ENCODE data around the gene CNIH4.
A peak's percentile ranks its signal among the peaks of the same experiment; 100 is the strongest.

CNIH4 gene

GRCh38 chr1:224333309-224333926 lies 23.3 kb upstream of the CNIH4 start:
- Histone ChIP-seq H3K23ac (ENCODE audit: low read depth, low read length, poor library complexity) (no peak overlapping the region), H3K4me2 (ENCODE audit: insufficient read depth, low read length, poor library complexity, severe bottlenecking) (no peak overlapping the region), H3K79me1 (ENCODE audit: low read depth, low read length) (peaks cover 4% of the 10 kb centered on the region), H3K27me3 (ENCODE audit: control insufficient read depth in 3 of 3, insufficient read depth in 3 of 3, low read depth in 1 of 3, low read length in 3 of 3) (peaks cover 0 to 1% (median 0%) of the 10 kb centered on the region in 3 experiments), H2BK5ac (ENCODE audit: low read length) (no peak overlapping the region), H3K9ac (ENCODE audit: low read depth, low read length, poor library complexity) (no peak overlapping the region), H3K4me1 (ENCODE audit: control insufficient read depth in 2 of 2, insufficient read depth in 1 of 2, low read depth in 1 of 2, low read length in 2 of 2) (no peaks in the 10 kb centered on the region), H3K18ac (ENCODE audit: low read length) (no peak overlapping the region), H2BK15ac (ENCODE audit: low read length) (no peak overlapping the region), H3K36me3 (replicated peaks in 1 of 2; ENCODE audit: control insufficient read depth in 2 of 2, insufficient read depth in 2 of 2, low read length in 2 of 2) (no peaks in the 10 kb centered on the region), H3K27ac (replicated peaks; ENCODE audit: low read length) (no peak overlapping the region), H3K9me3 (replicated peaks in 1 of 2; ENCODE audit: control insufficient read depth in 2 of 2, insufficient read depth in 1 of 2, low read depth in 1 of 2, low read length in 2 of 2) (no peaks in the 10 kb centered on the region), H2AK5ac (ENCODE audit: low read depth, low read length) (no peak overlapping the region), H3K4me3 (ENCODE audit: low read length in 2 of 2) (no peak overlapping the region), H2AFZ (ENCODE audit: low read length) (peak overlapping the region; percentile 48), H2BK120ac (ENCODE audit: low read depth, low read length) (no peak overlapping the region), H2BK12ac (ENCODE audit: low read length) (no peak overlapping the region), H3K4ac (ENCODE audit: low read length) (no peak overlapping the region), H4K91ac (ENCODE audit: low read depth, low read length, poor library complexity) (no peak overlapping the region), H3K14ac (ENCODE audit: low read length) (no peak overlapping the region), H4K8ac (ENCODE audit: low read depth, low read length) (no peak overlapping the region)
- WGBS, 2 donors (ENCODE audit: extremely low coverage in 2 of 2, insufficient read length in 2 of 2, insufficient replicate concordance in 1 of 2): no CpG with 5 or more reads among the region's 3 CpGs
- DNase-seq (ENCODE audit: low spot score): no peak

GRCh38 chr1:224333939-224334786 lies 22.5 kb upstream of the CNIH4 start:
- WGBS, 2 donors (ENCODE audit: extremely low coverage in 2 of 2, insufficient read length in 2 of 2, insufficient replicate concordance in 1 of 2): no CpG with 5 or more reads among the region's 5 CpGs
- H3K27ac ChIP-seq (replicated peaks; ENCODE audit: low read length): no peak overlapping the region
- no peak overlapping the region for H3K9ac ChIP-seq (ENCODE audit: low read depth, low read length, poor library complexity)
- H4K8ac ChIP-seq (ENCODE audit: low read depth, low read length): no peak overlapping the region
- H4K91ac ChIP-seq (ENCODE audit: low read depth, low read length, poor library complexity): no peak overlapping the region
- peak overlapping the region; percentile 48 for H2AFZ ChIP-seq (ENCODE audit: low read length)
- no peak overlapping the region for H2BK5ac ChIP-seq (ENCODE audit: low read length)
- no peaks in the 10 kb centered on the region for H3K9me3 ChIP-seq (replicated peaks in 1 of 2; ENCODE audit: control insufficient read depth in 2 of 2, insufficient read depth in 1 of 2, low read depth in 1 of 2, low read length in 2 of 2)
- no peak overlapping the region for H2BK120ac ChIP-seq (ENCODE audit: low read depth, low read length)
- no peak overlapping the region for H3K14ac ChIP-seq (ENCODE audit: low read length)
- no peak overlapping the region for H2BK12ac ChIP-seq (ENCODE audit: low read length)
- no peak overlapping the region for H3K4me3 ChIP-seq (ENCODE audit: low read length in 2 of 2)
- H3K4me1 ChIP-seq (ENCODE audit: control insufficient read depth in 2 of 2, insufficient read depth in 1 of 2, low read depth in 1 of 2, low read length in 2 of 2): no peaks in the 10 kb centered on the region
- H3K27me3 ChIP-seq (ENCODE audit: control insufficient read depth in 3 of 3, insufficient read depth in 3 of 3, low read depth in 1 of 3, low read length in 3 of 3): peaks cover 0 to 5% (median 0%) of the 10 kb centered on the region in 3 experiments
- H3K23ac ChIP-seq (ENCODE audit: low read depth, low read length, poor library complexity): no peak overlapping the region
- no peak overlapping the region for H3K4me2 ChIP-seq (ENCODE audit: insufficient read depth, low read length, poor library complexity, severe bottlenecking)
- no peak overlapping the region for H3K18ac ChIP-seq (ENCODE audit: low read length)
- peaks cover 4% of the 10 kb centered on the region for H3K79me1 ChIP-seq (ENCODE audit: low read depth, low read length)
- H2AK5ac ChIP-seq (ENCODE audit: low read depth, low read length): no peak overlapping the region
- H3K36me3 ChIP-seq (replicated peaks in 1 of 2; ENCODE audit: control insufficient read depth in 2 of 2, insufficient read depth in 2 of 2, low read length in 2 of 2): no peaks in the 10 kb centered on the region
- H3K4ac ChIP-seq (ENCODE audit: low read length): no peak overlapping the region
- H2BK15ac ChIP-seq (ENCODE audit: low read length): no peak overlapping the region
- no peak for DNase-seq (ENCODE audit: low spot score)

GRCh38 chr1:224338150-224338838 lies 18.4 kb upstream of the CNIH4 start:
- Histone ChIP-seq H3K4me3 (ENCODE audit: low read length in 2 of 2) (no peak overlapping the region), H3K27ac (replicated peaks; ENCODE audit: low read length) (no peak overlapping the region), H3K23ac (ENCODE audit: low read depth, low read length, poor library complexity) (no peak overlapping the region), H4K8ac (ENCODE audit: low read depth, low read length) (no peak overlapping the region), H2BK120ac (ENCODE audit: low read depth, low read length) (no peak overlapping the region), H3K14ac (ENCODE audit: low read length) (no peak overlapping the region), H3K18ac (ENCODE audit: low read length) (no peak overlapping the region), H4K91ac (ENCODE audit: low read depth, low read length, poor library complexity) (no peak overlapping the region), H3K4me1 (ENCODE audit: control insufficient read depth in 2 of 2, insufficient read depth in 1 of 2, low read depth in 1 of 2, low read length in 2 of 2) (peaks cover 0 to 5% of the 10 kb centered on the region in 2 donors), H3K79me1 (ENCODE audit: low read depth, low read length) (no peaks in the 10 kb centered on the region), H2BK12ac (ENCODE audit: low read length) (no peak overlapping the region), H2AK5ac (ENCODE audit: low read depth, low read length) (no peak overlapping the region), H2BK15ac (ENCODE audit: low read length) (no peak overlapping the region), H2AFZ (ENCODE audit: low read length) (no peak overlapping the region), H3K4ac (ENCODE audit: low read length) (no peak overlapping the region), H2BK5ac (ENCODE audit: low read length) (no peak overlapping the region), H3K4me2 (ENCODE audit: insufficient read depth, low read length, poor library complexity, severe bottlenecking) (no peak overlapping the region), H3K9ac (ENCODE audit: low read depth, low read length, poor library complexity) (no peak overlapping the region), H3K9me3 (replicated peaks in 1 of 2; ENCODE audit: control insufficient read depth in 2 of 2, insufficient read depth in 1 of 2, low read depth in 1 of 2, low read length in 2 of 2) (no peaks in the 10 kb centered on the region), H3K36me3 (replicated peaks in 1 of 2; ENCODE audit: control insufficient read depth in 2 of 2, insufficient read depth in 2 of 2, low read length in 2 of 2) (no peaks in the 10 kb centered on the region), H3K27me3 (ENCODE audit: control insufficient read depth in 3 of 3, insufficient read depth in 3 of 3, low read depth in 1 of 3, low read length in 3 of 3) (peaks cover 0 to 5% (median 0%) of the 10 kb centered on the region in 3 experiments)
- DNase-seq (ENCODE audit: low spot score): no peak
- no CpG with 5 or more reads among the region's 4 CpGs for WGBS, 2 donors (ENCODE audit: extremely low coverage in 2 of 2, insufficient read length in 2 of 2, insufficient replicate concordance in 1 of 2)

Measured in neuronal stem cell (in vitro differentiated cells).